ENCODE data around the gene KHDC4.
"Not testable (repeated sequence)": the region's sequence is repeated elsewhere in the genome, so short reads cannot be mapped to it uniquely, and the experiment has no call there.

GRCh38 chr1:155896476-155896875 lies 37.7 kb downstream of the KHDC4 start:
- TF ChIP-seq CTCF, EP300, POLR2A, POLR2AphosphoS5 (IDR thresholded peaks at IDR 0.05): not testable (repeated sequence)
